ENCODE measurements around the gene LVRN.

GRCh38 chr5:115978779-115979178 lies 16.5 kb downstream of the LVRN start:
- no peak for TF ChIP-seq EZH2 (IDR thresholded peaks at IDR 0.05; ENCODE audit: low read length, unreplicated experiment)
- no peak for TF ChIP-seq CTCF (conservative IDR thresholded peaks at IDR 0.05; ENCODE audit: low read depth, low read length)
